Panc1 (cell line): ENCODE measurements around the gene CRIP1. TPM values are rescaled to one million over a fixed set of nuclear protein-coding genes. Genes with fewer than 3 reads are reported as not detected.
A peak's percentile ranks its signal among the peaks of the same experiment; 100 is the strongest.

Source experiments
- ATAC-seq: fragments of 200-7000 bp; cut with Tn5 transposase; 2 replicates; pipeline ENCODE4 v1.9.1; 2020; ENCODE audit warnings: mild to moderate bottlenecking, moderate library complexity
- BruUV-seq: library from RNA; stranded (reverse); fragments of 400-500 nt; replicated peaks from 2 replicates; lab custom pipeline; 2021; lab: Mats Ljungman, UMichigan
- CTCF ChIA-PET: fragments of 300-600 bp; sonication (Branson Sonifier 250); formaldehyde crosslinking; loops from one replicate; lab custom pipeline; 2022; ENCODE audit warnings: antibody characterized with exemption; lab: Charles Lee
- POLR2A ChIA-PET: fragments of 300-600 bp; sonication (Branson Sonifier 250); formaldehyde crosslinking; loops from one replicate; lab custom pipeline; 2022; ENCODE audit warnings: antibody characterized with exemption; lab: Charles Lee
- DNase-seq: peaks from one replicate; pipeline ENCODE4 v3.0.0-alpha.2; 2010; ENCODE audit warnings: low read depth, low spot score
- H3K27ac ChIP-seq: 2 replicates; pipeline ENCODE4 v1.5.1; 2011; ENCODE audit warnings: mild to moderate bottlenecking, low read length, inconsistent platforms
- H3K27me3 ChIP-seq: fragments of 200-500 bp; sonication (Bioruptor generic); 2 replicates; pipeline ENCODE4 v1.6.0; 2014; ENCODE audit warnings: low read length, inconsistent platforms; ENCODE audit not compliant: control insufficient read depth, insufficient read depth
- H3K36me3 ChIP-seq: fragments of 200-500 bp; sonication (Bioruptor generic); 2 replicates; pipeline ENCODE4 v1.5.1; 2014; ENCODE audit warnings: inconsistent platforms, mild to moderate bottlenecking, low read length, moderate library complexity; ENCODE audit not compliant: control insufficient read depth, insufficient read depth
- H3K4me1 ChIP-seq: 2 replicates; pipeline ENCODE4 v1.5.1; 2011; ENCODE audit warnings: inconsistent platforms, mild to moderate bottlenecking, low read length, moderate library complexity; ENCODE audit not compliant: control insufficient read depth, insufficient read depth
- H3K4me3 ChIP-seq, 2 experiments: 2 replicates each; pipeline ENCODE4 v1.5.1; 2011 to 2012; ENCODE audit warnings: low read depth in 2 of 2, low read length in 2 of 2, mild to moderate bottlenecking in 2 of 2, inconsistent platforms in 1 of 2, moderate library complexity in 1 of 2
- H3K9me3 ChIP-seq: fragments of 200-500 bp; sonication (Bioruptor generic); 2 replicates; pipeline ENCODE4 v1.5.1; 2014; ENCODE audit warnings: low read depth, mild to moderate bottlenecking, inconsistent platforms, low read length, moderate library complexity; ENCODE audit not compliant: control insufficient read depth, insufficient read depth
- CTCF ChIP-seq: fragments of 450-650 bp; IDR thresholded peaks from 2 replicates; pipeline ENCODE4 v1.5.1; 2017; ENCODE audit warnings: mild to moderate bottlenecking
- POLR2AphosphoS5 ChIP-seq: IDR thresholded peaks from 2 replicates; pipeline ENCODE4 v1.6.1; 2012; ENCODE audit warnings: mild to moderate bottlenecking, low read depth, low read length, moderate library complexity
- REST ChIP-seq, 2 experiments: IDR thresholded peaks; 2 replicates each; pipeline ENCODE4 v1.6.1; 2011 to 2012; ENCODE audit warnings: low read depth in 2 of 2, control low read depth in 1 of 2, low read length in 1 of 2, mild to moderate bottlenecking in 1 of 2, moderate library complexity in 1 of 2; ENCODE audit not compliant: insufficient read depth in 1 of 2
- SIN3A ChIP-seq: IDR thresholded peaks from 2 replicates; pipeline ENCODE4 v1.6.1; 2012; ENCODE audit warnings: low read depth, mild to moderate bottlenecking, low read length, moderate library complexity, borderline replicate concordance; ENCODE audit not compliant: insufficient read depth
- TCF7L2 ChIP-seq: IDR thresholded peaks from 2 replicates; pipeline ENCODE4 v1.6.1; 2011; ENCODE audit warnings: mild to moderate bottlenecking, low read depth, low read length, inconsistent platforms
- in situ Hi-C: cut with HindIII; loops from 2 replicates; pipeline ENCODE4 v1.10.0; 2016; ENCODE audit warnings: low sequenced_read_pairs, low pct_unique_long_range_greater_than_20kb
- intact Hi-C: fragments of 100-400 bp; cut with micrococcal nuclease; formaldehyde crosslinking; loops from one replicate; pipeline ENCODE4 v1.10.0; 2022; ENCODE audit not compliant: unreplicated experiment
- total RNA-seq: library from RNA; stranded (reverse); gene quantifications from one replicate; pipeline ENCODE4 v1.2.1, GENCODE V29; 2021; ENCODE audit not compliant: unreplicated experiment

Gene CRIP1
- total RNA-seq, 1 experiment from 2014 or later = 1,056 TPM

GRCh38 chr14:105527381-105527825, 40.7 kb downstream of the CRIP1 start:
- intact Hi-C loops (no loop called here), in situ Hi-C loops (no loop called here)
- Histone ChIP-seq H3K27me3 (no peaks in the 10 kb centered on the region), H3K36me3 (no peaks in the 10 kb centered on the region), H3K9me3 (no peaks in the 10 kb centered on the region), H3K4me1 (no peaks in the 10 kb centered on the region), H3K27ac (no peak overlapping the region), H3K4me3 (peak overlapping the region; percentile 36 to 52)
- DNase-seq (no peak), ATAC-seq (peak; percentile 3)
- BruUV-seq = no TSS peak
- ChIA-PET POLR2A (no interaction called here), CTCF (no interaction called here)
- TF ChIP-seq CTCF (no peak), SIN3A (no peak), REST (IDR thresholded peaks at IDR 0.05; ENCODE audit: insufficient read depth in 1 of 2, low read depth in 2 of 2, low read length in 1 of 2) (no peak), POLR2AphosphoS5 (no peak), TCF7L2 (no peak)

GRCh38 chr14:105527826-105528585, 41.3 kb downstream of the CRIP1 start:
- no peaks in the 10 kb centered on the region for H3K27me3 ChIP-seq
- H3K9me3 ChIP-seq = no peaks in the 10 kb centered on the region
- ChIA-PET POLR2A (no interaction called here), CTCF (interaction anchor here (0.6 to 1.0 kb wide), 3 partner anchors 26 to 59 kb away, joined by 3 to 9 read pairs (median 5); no protein-coding TSS in a partner anchor)
- DNase-seq = no peak
- intact Hi-C loops = no loop called here
- BruUV-seq = no TSS peak
- in situ Hi-C loops = no loop called here
- TF ChIP-seq CTCF = peak; percentile 89
- no peak for TF ChIP-seq SIN3A
- TF ChIP-seq REST (IDR thresholded peaks at IDR 0.05; ENCODE audit: insufficient read depth in 1 of 2, low read depth in 2 of 2, low read length in 1 of 2) = 0 out of 4 replicates have a peak, but pooled peaks of 1 of the 2 experiments have one; percentile 25
- no peak for TF ChIP-seq TCF7L2
- TF ChIP-seq POLR2AphosphoS5 = 0 out of 2 replicates have a peak, but pooled peaks have one; percentile 19
- peak overlapping the region; percentile 41 to 52 for H3K4me3 ChIP-seq
- ATAC-seq = peak; percentile 78
- H3K27ac ChIP-seq = no peak overlapping the region; the same call in 1 of the 2 replicates
- no peaks in the 10 kb centered on the region for H3K4me1 ChIP-seq
- H3K36me3 ChIP-seq = no peaks in the 10 kb centered on the region
